KOPT-K1 (cell line): ENCODE measurements around the gene SETD6.
"Not testable (repeated sequence)": the region's sequence is repeated elsewhere in the genome, so short reads cannot be mapped to it uniquely, and the experiment has no call there.

Experiments
- H3K27ac ChIP-seq: fragments of 200-600 bp; sonication (generic); 2 replicates; pipeline ENCODE4 v1.5.1; 2016; ENCODE audit warnings: antibody characterized with exemption, mild to moderate bottlenecking, low read depth, low read length; ENCODE audit not compliant: poor library complexity, severe bottlenecking
- H3K36me3 ChIP-seq: fragments of 200-600 bp; sonication (generic); 2 replicates; pipeline ENCODE4 v1.5.1; 2017; ENCODE audit warnings: antibody characterized with exemption, mild to moderate bottlenecking, low read length, moderate library complexity; ENCODE audit not compliant: insufficient read depth
- H3K9me3 ChIP-seq: fragments of 200-600 bp; sonication (generic); 2 replicates; pipeline ENCODE4 v1.5.1; 2017; ENCODE audit warnings: antibody characterized with exemption, low read length, mild to moderate bottlenecking; ENCODE audit not compliant: insufficient read depth, poor library complexity, severe bottlenecking

SETD6 gene

GRCh38 chr16:58537124-58537906 lies 22.0 kb downstream of the SETD6 start:
- H3K27ac ChIP-seq: no peak overlapping the region
- no peaks in the 10 kb centered on the region for H3K9me3 ChIP-seq
- peaks cover 100% of the 10 kb centered on the region for H3K36me3 ChIP-seq

DNA sequence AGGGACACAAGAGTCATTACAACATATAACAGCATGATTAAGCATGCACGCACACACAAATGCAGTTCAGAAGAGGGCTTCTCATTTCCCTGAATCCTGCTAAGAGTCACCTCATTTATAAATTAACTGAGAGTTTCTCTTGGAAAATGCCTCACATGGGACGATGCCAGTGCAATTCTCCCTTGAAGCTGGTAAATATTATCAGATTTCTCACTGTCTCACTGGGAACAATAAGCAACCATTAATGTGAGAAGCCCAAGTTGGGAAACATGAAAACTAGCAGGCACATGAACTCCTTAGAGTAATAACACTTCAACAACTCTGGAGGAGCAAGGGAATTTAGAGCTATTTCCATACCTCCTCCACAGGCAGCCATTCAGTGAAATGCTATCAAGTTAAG lies 26.4 kb downstream of the SETD6 start:
- H3K36me3 ChIP-seq: peaks cover 100% of the 10 kb centered on the region
- no peaks in the 10 kb centered on the region for H3K9me3 ChIP-seq
- no peak overlapping the region for H3K27ac ChIP-seq

- Histone ChIP-seq H3K36me3 (peaks cover 100% of the 10 kb centered on the region), H3K9me3 (no peaks in the 10 kb centered on the region), H3K27ac (no peak overlapping the region)
These were observed 27.0 kb downstream of the SETD6 start for GRCh38 chr16:58542291-58542690.

DNA sequence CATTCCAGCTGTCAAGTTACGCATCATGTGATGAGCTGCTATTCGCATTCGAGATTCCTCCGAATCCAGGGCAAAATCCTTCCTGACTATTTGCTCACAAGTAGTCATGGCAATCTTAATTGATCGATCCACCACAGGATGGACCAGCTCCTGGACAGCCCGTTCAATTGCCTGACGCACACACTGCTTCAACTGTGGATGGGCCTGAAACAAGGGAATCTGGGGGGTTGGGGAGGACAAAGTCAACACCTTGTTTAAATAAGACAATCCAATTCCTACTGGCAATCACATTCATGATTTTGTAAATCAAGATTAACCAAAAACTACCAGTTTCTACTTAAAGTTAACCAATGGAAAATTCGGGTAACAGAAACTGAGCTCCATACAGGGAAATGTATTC lies 28.4 kb downstream of the SETD6 start:
- peaks cover 100% of the 10 kb centered on the region for H3K36me3 ChIP-seq
- no peak overlapping the region for H3K27ac ChIP-seq
- no peaks in the 10 kb centered on the region for H3K9me3 ChIP-seq

DNA sequence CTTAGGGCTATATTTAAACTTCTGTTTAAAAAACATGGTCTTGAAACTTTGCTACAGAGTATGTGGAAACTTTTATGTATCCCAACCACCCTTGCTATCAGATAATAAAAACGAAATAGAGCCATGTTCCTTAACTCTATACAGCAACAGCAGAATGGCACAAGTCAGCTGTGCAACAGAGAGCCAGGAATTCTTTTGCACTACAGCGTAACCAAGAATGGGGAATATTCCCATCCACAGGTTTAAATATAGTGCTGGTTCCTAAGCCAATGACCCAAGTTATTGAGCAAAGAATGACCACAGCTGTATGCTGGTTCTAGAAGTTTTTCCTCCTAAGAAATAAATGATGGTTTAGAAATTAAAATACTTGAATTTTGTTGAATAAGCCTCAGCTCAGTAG lies 33.1 kb downstream of the SETD6 start:
- Histone ChIP-seq H3K9me3 (no peaks in the 10 kb centered on the region), H3K27ac (no peak overlapping the region), H3K36me3 (peaks cover 99% of the 10 kb centered on the region)

- Histone ChIP-seq H3K27ac (no peak overlapping the region), H3K9me3 (no peaks in the 10 kb centered on the region), H3K36me3 (peaks cover 99% of the 10 kb centered on the region)
These were observed 36.2 kb downstream of the SETD6 start for GRCh38 chr16:58551496-58551895.

GRCh38 chr16:58556678-58557077 lies 41.4 kb downstream of the SETD6 start:
- Histone ChIP-seq H3K27ac (no peak overlapping the region), H3K9me3 (no peaks in the 10 kb centered on the region), H3K36me3 (peaks cover 100% of the 10 kb centered on the region)

GRCh38 chr16:58563235-58563634 lies 47.9 kb downstream of the SETD6 start:
- Histone ChIP-seq H3K36me3 (peaks cover 100% of the 10 kb centered on the region), H3K27ac (no peak overlapping the region), H3K9me3 (no peaks in the 10 kb centered on the region)

DNA sequence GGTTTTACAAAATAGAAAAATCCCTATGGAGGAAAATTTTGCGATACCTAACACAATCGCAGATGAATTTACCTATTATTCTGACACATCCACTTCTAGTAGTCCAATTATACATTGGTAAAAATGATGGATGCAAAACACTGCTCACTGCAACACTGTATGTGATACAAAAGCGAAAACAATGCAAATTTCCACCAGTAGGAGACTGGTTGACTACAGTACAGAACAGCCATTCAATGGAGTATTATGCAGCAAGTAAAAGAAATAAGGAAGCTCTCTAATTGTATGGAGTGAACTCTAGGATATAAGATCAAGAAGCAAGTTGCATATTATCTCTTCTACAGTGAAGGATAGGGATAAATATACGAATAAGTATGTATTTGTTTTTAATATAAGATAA lies 48.5 kb downstream of the SETD6 start:
- no peak overlapping the region for H3K27ac ChIP-seq

DNA sequence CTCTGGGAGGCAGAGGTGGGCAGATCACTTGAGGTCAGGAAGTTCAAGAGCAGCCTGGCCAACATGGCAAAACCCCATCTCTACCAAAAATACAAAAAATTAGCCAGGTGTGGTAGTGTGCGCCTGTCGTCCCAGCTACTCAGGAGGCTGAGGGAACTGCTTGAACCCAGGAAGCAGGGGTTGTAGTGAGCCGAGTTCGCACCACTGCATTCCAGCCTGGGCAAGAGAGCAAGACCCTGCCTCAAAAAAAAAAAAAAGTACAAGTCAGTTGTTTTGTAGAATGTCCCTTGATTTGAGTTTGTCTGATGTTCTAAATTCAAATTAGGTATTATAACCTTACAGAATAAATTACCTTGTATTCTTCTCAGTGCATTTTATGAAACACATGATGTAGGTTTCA lies 50.4 kb downstream of the SETD6 start:
- H3K9me3 ChIP-seq, H3K27ac ChIP-seq: not testable (repeated sequence)
- H3K36me3 ChIP-seq: peaks cover 99% of the 10 kb centered on the region

More for the DNA sequence above, 48.5 kb downstream of the SETD6 start:
- H3K36me3 ChIP-seq: peaks cover 99% of the 10 kb centered on the region
- H3K9me3 ChIP-seq: no peaks in the 10 kb centered on the region
